Activated effector memory CD4-positive, alpha-beta T cell treated with anti-CD3 and anti-CD28 coated beads, Interleukin-2, amount 50 U/mL, for 16 hours (primary cell): ENCODE data around the gene KIF4A.
A peak's percentile ranks its signal among the peaks of the same experiment; 100 is the strongest.
"Not testable (repeated sequence)": the region's sequence is repeated elsewhere in the genome, so short reads cannot be mapped to it uniquely, and the experiment has no call there.

Experiments used
- DNase-seq: peaks from one replicate; pipeline ENCODE4 v3.0.0-alpha.2; 2020

KIF4A gene

DNA sequence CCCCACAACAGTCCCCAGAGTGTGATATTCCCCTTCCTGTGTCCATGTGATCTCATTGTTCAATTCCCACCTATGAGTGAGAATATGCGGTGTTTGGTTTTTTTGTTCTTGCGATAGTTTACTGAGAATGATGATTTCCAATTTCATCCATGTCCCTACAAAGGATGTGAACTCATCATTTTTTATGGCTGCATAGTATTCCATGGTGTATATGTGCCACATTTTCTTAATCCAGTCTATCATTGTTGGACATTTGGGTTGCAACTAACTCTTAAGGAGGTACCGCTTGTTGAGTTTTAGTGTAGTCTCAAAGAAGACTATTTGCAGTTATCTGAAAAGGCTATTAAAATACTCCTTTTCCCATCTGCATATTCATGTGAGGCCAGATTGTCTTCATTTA, 110.3 kb downstream of the KIF4A start:
- not testable (repeated sequence) for DNase-seq

DNA sequence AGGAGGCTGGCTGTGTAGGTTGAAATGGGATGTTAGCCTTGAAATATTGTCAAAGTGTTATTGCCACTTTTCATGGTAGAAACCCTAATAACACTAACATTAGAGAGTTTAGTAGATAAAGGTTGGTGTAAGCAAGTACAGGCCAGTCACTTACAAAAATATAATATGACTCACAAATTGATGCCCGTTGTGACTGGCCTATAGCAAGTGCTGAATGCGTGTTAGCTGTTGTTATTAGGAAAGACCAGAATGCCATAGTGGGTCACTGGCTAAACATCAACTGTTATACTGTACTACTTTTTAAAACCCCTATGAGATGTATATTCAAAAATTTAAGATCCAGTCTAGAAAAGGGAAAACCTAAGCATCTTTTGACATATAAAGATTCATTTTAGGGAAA, 112.8 kb downstream of the KIF4A start:
- DNase-seq: no peak

DNA sequence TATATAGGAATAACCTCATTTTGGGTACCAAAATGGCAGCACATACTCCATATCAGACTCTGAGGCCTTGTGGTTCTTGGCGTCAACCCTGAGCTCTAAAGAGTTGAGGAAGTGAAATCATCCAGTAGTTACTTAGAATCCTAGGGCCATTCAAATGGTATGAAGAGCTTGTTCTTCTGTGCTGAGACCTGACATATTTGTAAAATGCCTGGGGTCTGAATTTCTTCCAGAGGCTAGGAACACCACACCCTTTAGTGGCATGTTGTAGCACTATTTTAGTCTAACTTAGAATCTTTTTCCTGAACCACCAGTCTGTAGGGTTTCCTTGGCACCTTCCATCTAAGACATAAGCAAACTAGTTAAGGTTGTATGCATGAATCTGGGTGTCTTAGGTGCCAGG, 115.1 kb downstream of the KIF4A start:
- no peak for DNase-seq

DNA sequence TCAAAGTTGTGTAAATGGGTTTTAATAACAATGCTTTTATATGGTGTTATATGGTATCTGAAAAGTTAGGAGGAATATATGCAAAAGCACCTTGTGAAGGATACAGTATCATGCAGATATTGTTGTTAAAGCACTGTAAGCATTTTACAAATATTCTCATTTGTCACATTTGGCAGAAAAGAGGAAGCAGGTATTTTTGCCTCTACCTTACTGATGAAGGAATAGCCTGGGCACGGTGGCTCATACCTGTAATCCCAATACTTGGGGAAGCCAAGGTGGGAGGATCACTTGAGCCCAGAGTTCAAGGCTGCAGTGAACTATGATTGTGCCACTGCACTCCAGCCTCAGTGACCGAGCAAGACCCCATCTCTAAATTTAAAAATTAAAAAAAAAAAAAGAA, 121.0 kb downstream of the KIF4A start:
- no peak for DNase-seq

DNA sequence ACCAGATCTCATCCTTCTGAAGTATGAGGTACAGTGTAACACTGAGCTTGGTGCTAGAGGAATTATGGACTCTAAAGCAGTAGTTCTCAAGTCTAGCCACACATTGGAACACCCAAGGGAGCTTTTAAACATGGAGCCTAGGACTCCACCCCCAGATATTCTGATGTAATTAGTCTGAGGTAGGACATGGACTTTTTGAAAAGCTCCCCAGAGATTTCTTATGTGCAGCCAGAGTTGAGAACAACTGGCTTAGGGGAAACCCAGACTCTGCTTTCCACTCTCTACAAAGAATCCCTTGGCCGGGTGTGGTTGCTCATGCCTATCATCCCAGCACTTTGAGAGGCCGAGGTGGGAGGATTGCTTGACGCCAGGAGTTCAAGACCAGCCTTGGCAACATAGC, 121.6 kb downstream of the KIF4A start:
- DNase-seq: no peak

GRCh38 chrX:70421618-70422017, 131.7 kb downstream of the KIF4A start:
- no peak for DNase-seq

DNA sequence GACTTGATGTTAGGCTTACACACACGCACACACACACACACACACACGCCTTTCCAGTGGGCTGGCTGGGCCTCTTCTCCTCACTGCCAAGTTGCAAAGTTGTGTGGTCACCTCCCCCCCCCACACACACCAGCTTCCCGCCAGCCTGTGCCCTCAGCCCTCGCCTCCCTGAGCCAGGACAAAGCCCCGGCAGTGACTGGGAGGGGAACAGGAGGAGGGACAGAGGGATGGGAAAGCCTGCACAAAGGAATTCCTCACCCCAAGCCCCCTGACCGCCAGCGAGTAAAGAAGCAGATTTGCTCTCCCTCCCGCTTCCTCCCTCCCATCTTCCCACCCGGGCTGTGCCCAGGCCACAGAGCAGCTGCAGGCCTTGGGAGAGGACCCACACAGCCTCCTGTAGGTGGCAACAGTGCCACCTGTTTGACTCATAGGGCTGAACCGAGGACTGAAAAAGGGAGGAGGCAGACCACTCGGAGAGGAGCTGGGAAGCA, 133.0 kb downstream of the KIF4A start, which contains the start of gene GDPD2:
TSS of gene GDPD2 (plus strand) at position 464 of the 491 bp plus-strand sequence. CDS start 1,671 bp downstream, outside the sequence.
- no peak for DNase-seq

GRCh38 chrX:70423936-70424675, 134.2 kb downstream of the KIF4A start:
- no peak for DNase-seq

DNA sequence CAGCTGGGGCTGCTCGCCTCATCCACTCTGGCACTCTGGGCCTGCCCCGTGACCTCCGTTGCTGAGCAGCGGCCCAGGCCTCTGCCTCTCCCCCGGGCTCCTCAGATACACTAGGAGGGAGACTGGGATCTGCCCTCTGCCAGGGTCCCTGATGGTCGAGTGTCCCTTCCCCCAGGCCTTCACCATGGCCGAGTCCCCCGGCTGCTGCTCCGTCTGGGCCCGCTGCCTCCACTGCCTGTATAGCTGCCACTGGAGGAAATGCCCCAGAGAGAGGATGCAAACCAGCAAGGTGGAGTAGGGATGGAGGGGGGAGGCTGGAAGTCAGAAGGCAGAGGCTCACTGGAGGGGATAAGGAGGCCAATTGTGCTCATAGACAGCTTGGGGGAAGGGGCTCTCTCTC, 134.9 kb downstream of the KIF4A start:
- no peak for DNase-seq

- no peak for DNase-seq
Measured at GRCh38 chrX:70426286-70427278, 136.7 kb downstream of the KIF4A start.

GRCh38 chrX:70427365-70427764, 137.5 kb downstream of the KIF4A start:
- DNase-seq: no peak

DNA sequence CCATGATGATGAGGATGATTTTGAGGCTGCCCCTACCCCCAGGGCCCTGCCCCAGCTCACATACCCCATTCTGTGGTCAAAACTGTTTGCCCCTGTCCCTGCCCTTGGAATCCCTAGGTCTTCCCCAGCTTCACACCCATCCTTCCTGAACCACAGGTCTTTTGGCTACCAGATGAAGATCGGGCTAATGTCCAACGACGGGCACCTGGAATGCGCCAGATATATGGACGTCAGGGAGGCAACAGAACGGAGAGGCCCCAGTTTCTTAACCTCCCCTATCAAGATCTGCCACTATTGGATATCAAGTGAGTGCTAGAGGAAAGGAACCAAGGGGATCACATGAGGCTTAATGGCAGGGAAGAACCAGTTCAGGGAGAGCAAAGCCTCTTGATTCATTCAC, 139.9 kb downstream of the KIF4A start:
- DNase-seq: no peak

GRCh38 chrX:70432936-70433847, 143.3 kb downstream of the KIF4A start:
- no peak for DNase-seq

GRCh38 chrX:70433848-70434351, 144.0 kb downstream of the KIF4A start:
- DNase-seq: peak; percentile 90

- peak; percentile 86 for DNase-seq
Measured at GRCh38 chrX:70434352-70434866, 144.5 kb downstream of the KIF4A start.

GRCh38 chrX:70434914-70435586, 145.1 kb downstream of the KIF4A start:
- peak; percentile 64 for DNase-seq

GRCh38 chrX:70436343-70436742, 146.4 kb downstream of the KIF4A start:
- DNase-seq: no peak

GRCh38 chrX:70437011-70437410, 147.1 kb downstream of the KIF4A start:
- no peak for DNase-seq

- DNase-seq: no peak
Measured at GRCh38 chrX:70437921-70438665, 148.2 kb downstream of the KIF4A start.

GRCh38 chrX:70439016-70439415, 149.1 kb downstream of the KIF4A start:
- DNase-seq: no peak

DNA sequence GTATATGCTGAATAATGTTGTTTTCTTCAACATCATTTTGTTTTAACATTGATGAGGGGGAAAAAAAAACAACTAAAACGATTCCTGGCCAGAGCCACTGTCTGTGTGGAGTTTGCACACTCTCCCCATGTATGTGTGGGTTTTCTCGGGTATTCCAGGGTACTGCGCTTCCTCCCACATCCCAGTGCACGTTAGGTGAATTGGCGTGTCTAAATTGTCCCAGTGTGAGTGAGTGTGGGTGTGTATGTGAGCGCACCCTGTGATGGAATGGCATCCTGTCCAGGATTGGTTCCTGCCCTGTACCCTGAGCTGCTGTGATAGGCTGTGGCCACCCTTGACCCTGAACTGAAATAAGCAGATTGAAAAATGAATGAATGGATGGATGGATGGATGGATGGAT, 152.3 kb downstream of the KIF4A start:
- no peak for DNase-seq
